ENCODE measurements around the gene CSNK2A2.
A peak's percentile ranks its signal among the peaks of the same experiment; 100 is the strongest.

The CSNK2A2 gene

DNA sequence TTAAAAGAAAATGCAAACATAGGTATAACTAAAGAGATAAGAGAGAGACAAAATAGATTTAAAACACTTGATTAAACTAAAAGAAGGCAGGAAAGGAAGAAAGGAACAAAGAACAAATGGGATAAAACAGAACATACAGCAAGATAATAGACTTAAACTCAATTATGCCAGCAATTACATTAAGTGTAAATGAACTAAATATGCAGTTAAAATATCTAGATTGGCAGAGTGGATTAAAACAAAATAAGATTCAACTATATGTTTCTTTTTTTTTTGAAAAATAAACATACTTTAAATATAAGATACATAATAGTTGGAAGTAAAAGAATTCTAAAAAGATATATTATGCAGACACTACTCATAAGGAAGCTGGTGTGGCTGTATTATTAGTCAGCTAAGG, 59.1 kb downstream of the CSNK2A2 start:
- no peak for DNase-seq (ENCODE audit: low spot score)

GRCh38 chr16:58137581-58137980, 60.3 kb downstream of the CSNK2A2 start:
- DNase-seq (ENCODE audit: low spot score), result no peak

DNA sequence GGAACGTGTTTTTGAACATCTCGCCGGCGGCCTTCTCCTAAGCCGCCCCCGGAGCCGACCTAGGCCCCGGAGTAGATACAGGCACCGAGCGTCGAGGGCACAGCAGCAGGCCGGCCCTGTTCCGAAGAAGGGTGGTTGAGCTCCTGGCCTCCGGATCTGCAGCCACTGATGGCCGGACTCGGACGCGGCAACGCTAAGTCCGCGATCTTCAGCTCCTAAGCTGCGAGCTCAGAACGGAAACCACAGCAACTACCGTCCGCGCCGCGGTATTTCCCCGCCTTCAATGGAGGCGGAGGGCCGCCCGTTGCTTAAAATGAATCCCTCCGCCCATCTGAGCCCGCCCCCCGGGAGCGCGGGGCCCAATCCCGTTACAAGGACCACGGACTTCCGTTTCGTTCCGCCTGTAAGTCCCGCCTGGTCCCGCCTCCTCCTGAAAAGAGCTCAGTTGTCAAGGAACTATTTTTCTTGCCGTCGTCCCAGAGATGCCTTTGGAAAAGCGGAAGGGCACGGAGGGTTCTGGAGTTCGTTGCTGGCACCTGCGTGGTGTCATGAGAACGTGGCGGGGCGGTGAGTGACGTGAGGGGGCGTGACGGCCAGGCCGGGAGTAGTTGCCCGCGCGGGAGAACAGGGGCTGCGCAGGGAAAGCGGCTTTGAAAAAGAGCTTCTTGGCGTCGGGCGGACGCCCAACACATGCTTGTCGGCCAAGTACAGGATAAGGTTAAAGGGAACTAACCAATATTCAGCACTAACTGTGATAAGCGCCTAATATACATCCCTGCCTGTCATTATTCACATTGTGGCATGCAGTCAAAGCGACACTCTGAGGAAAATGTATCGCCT, 68.6 kb downstream of the CSNK2A2 start, which contains the start of gene CFAP20:
Gene CFAP20 (minus strand): TSS at position 285 of the 840 bp plus-strand sequence. CDS start 266 bp downstream, at position 19.
- DNase-seq (ENCODE audit: low spot score), result peak; percentile 100

DNA sequence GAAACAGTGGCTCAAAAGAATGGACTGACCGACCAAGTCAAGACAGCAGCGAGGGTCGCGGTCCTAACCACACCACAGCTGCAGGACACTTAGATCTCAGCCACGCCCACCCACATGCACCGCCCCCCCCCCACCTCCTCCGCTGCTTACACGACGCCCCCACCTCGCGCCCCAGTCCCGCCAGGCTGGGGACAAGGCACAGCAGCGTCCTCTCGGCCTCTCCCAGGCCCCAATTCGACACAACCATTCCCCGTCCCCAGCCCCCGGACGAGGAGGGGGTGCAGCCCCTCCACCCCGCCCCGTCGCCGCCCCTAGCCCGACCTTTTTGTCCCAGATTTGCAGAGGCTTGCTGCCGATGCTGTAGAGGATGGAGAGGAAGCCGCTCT, 69.2 kb downstream of the CSNK2A2 start:
- DNase-seq (ENCODE audit: low spot score), result no peak

DNA sequence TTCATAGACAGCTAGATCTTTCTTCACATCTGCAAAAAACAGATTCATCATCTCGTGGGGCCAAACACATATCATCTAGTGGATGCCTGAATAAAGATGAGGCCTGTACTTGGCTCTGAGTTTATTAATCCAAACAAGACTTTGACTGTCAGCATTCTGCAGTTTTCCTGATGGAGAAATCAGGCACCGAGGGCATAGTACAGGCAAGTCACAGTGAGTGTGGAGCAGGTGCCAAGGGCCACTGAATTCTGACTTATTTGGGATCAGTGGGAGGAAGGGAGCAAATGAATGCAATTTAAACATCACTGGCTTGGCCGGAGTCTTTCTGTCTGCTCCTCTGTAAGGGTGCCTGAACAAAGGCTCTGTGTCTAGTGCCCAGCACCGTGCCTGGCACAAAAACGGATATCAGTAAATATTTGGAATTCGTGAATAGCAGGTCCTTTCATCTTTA, 69.7 kb downstream of the CSNK2A2 start:
- peak; percentile 31 for DNase-seq (ENCODE audit: low spot score)

DNA sequence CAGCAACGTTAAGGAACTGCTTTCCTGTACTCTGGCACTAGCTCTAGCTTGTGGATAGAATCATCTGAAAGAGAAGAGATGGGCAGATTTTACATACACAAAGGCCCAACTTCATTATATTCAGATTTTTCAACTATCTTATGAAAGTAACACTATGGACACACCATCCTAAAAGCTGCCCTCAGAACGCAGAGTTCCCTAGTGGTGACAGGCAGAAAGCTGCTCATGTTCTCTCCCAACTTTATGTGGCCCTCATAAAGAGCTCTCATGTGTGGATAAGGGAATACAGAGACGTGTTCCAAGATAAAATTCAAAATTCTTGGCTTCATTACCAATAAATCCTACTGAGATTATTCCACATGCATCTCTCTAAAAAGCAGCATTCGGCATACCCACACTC, 70.3 kb downstream of the CSNK2A2 start:
- DNase-seq (ENCODE audit: low spot score), result peak; percentile 24

GRCh38 chr16:58127033-58127556, 70.8 kb downstream of the CSNK2A2 start:
- DNase-seq (ENCODE audit: low spot score), result peak; percentile 30

- no peak for DNase-seq (ENCODE audit: low spot score)
Measured at GRCh38 chr16:58126451-58126961, 71.4 kb downstream of the CSNK2A2 start.

DNA sequence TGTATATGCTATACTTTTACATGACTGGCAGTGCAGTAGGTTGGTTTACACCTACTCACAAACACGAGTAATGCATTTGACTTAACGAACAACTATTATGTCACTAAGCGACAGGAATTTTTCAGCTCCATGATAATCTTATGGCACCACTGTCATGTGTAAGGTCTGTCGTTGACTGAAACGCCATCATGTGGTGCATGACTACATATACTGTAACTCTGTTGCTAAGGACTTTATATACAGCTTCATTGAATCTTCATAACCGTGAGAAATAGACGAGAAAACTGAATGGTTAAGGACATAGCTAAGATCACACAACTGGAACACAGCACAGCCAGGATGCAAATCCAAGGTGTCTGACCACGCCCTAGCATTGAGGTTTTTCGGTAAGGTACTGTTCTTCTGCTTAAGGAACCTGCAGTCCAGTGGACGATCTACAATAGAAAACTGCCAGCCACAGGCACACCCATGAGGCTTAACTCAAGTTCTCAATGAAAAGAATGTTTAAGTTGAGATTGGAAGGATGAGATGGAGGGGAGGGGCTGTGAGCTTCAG, 72.0 kb downstream of the CSNK2A2 start:
- DNase-seq (ENCODE audit: low spot score), result no peak

- no peak for DNase-seq (ENCODE audit: low spot score)
Measured at GRCh38 chr16:58125041-58125440, 72.9 kb downstream of the CSNK2A2 start.

DNA sequence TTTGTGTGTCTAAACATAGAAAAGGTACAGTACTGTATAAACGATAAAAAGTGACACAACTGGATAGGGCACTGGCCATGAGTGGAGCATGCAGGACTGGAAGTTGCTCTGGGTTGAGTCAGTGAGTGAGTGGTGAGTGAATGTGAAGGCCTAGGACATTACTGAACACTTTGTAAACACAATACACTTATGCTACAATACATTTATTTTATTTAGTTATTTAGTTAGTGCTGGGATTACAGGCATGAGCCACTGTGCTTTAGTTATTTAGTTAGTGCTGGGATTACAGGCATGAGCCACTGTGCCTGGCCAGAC, 73.3 kb downstream of the CSNK2A2 start:
- DNase-seq (ENCODE audit: low spot score), result no peak

GRCh38 chr16:58123896-58124600, 73.9 kb downstream of the CSNK2A2 start:
- DNase-seq (ENCODE audit: low spot score), result no peak

DNA sequence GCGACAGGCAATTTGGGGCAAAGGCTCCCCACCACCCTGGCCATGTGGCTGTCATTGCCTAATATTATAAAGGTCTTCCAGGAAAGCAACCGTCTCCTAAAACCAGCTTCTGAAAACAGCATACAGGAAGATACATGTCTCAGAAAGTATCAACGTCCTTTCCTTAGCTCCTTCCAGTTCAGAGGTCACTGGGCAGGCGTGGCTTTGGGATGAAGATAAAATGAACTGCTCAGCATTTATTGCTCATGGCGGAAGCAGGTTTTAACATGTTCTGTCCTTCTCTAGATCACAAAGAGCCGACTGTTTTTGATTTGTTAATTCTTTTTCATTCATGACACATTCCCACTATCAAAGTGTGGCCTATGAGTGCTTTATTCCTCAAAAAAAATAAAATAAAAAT, 76.8 kb downstream of the CSNK2A2 start:
- no peak for DNase-seq (ENCODE audit: low spot score)

GRCh38 chr16:58120234-58120633, 77.7 kb downstream of the CSNK2A2 start:
- no peak for DNase-seq (ENCODE audit: low spot score)

DNA sequence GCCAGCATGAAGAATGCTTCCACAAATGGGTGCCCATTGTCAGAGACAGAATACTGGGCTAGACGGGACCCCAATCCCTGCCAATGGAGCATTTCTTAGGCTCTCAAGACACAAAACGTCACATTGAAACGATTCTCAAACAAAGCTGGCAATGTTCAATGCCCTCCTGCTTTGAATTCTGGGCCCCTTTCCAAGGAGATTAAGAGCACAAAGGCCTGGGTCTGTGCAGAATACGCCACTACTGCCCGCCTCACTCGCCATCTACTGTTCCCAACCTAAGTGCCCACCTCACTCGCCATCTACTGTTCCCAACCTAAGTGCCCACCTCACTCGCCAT, 78.4 kb downstream of the CSNK2A2 start:
- DNase-seq (ENCODE audit: low spot score), result peak; percentile 25

GRCh38 chr16:58118801-58119508, 79.0 kb downstream of the CSNK2A2 start:
- no peak for DNase-seq (ENCODE audit: low spot score)

DNA sequence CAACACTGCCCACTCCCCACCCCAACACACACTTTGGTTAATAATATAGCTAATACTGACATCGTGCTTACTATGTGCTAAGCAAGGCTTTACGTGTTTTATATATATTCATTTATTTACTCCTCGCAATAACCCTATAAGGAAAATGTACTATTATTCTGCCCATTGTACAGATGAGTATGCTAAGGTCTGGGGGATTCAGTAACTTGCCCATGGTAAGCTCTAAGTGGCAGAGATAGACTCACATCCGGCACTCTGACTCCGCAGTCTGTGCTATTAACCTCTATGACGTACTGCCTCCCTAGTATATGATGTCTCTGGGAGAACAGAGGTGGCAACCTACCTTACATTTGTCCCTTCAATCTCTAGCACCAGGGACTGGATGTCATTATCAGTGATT, 81.4 kb downstream of the CSNK2A2 start:
- DNase-seq (ENCODE audit: low spot score), result no peak

DNA sequence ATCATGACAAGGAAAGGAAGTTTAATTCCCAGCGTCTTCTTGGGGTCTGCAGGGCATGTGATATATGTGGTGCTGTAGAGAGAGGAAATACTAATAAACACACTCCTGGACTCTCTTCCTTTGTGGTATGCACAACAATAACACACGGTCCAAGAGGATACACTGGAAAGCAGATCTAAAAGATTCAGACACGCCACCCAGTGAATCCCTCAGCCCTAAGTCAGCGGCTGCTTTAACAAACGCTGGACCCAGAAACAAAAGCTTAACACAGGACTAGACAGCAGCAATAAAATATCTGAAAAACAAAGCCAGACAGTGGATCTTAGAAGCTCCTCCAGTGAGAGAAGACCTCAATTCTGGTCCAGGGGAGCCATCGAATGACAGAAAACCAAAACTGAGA, 81.8 kb downstream of the CSNK2A2 start:
- no peak for DNase-seq (ENCODE audit: low spot score)

GRCh38 chr16:58114827-58115825, 82.8 kb downstream of the CSNK2A2 start:
- DNase-seq (ENCODE audit: low spot score), result no peak

- DNase-seq (ENCODE audit: low spot score), result no peak
Measured at GRCh38 chr16:58111302-58111627, 86.6 kb downstream of the CSNK2A2 start.

All from cerebellar cortex (tissue), 1 donor.